GM23338 (cell line): ENCODE measurements around the gene ATL2.

Experiments used
- EZH2 ChIP-seq: fragments of 200-600 bp; sonication (generic); IDR thresholded peaks from one replicate; pipeline ENCODE4 v1.8.0; 2017; ENCODE audit warnings: antibody characterized with exemption, mild to moderate bottlenecking, low read depth; ENCODE audit not compliant: unreplicated experiment
- TF ChIP-seq, protein P1 (sequence below), 2 experiments: fragments of 200-600 bp in 1 of 2; sonication (generic) in 1 of 2; conservative IDR thresholded peaks; 2 replicates each; pipeline versions ENCODE4 v1.5.1 to v1.6.1; 2016 to 2017; ENCODE audit warnings: antibody characterized with exemption in 2 of 2, low read depth in 2 of 2, mild to moderate bottlenecking in 2 of 2, moderate library complexity in 1 of 2
- TF ChIP-seq, protein P2 (sequence below): IDR thresholded peaks from one replicate; pipeline ENCODE4 v1.6.1; 2018; ENCODE audit warnings: antibody characterized with exemption; ENCODE audit not compliant: unreplicated experiment

DNA sequence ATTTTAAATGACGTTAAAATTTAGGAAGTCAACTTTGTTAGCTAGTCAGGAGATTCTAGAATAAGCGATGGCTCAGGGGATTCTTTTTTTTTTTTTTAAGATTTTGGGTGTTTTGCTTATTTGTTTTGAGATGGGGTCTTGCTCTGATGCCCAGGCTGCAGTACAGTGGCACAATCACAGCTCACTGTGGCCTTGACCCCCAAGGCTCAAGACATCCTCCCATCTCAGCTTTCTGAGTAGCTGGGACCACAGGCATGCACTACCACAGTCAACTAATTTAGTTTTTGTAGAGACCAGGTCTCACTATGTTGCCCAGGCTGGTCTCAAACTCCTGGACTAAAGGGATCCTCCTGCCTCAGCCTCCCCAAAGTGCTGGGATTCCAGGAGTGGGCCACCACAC is 16.9 kb downstream of the ATL2 start:
- TF ChIP-seq, protein P1, sequence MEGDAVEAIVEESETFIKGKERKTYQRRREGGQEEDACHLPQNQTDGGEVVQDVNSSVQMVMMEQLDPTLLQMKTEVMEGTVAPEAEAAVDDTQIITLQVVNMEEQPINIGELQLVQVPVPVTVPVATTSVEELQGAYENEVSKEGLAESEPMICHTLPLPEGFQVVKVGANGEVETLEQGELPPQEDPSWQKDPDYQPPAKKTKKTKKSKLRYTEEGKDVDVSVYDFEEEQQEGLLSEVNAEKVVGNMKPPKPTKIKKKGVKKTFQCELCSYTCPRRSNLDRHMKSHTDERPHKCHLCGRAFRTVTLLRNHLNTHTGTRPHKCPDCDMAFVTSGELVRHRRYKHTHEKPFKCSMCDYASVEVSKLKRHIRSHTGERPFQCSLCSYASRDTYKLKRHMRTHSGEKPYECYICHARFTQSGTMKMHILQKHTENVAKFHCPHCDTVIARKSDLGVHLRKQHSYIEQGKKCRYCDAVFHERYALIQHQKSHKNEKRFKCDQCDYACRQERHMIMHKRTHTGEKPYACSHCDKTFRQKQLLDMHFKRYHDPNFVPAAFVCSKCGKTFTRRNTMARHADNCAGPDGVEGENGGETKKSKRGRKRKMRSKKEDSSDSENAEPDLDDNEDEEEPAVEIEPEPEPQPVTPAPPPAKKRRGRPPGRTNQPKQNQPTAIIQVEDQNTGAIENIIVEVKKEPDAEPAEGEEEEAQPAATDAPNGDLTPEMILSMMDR (conservative IDR thresholded peaks at IDR 0.05; ENCODE audit: low read depth in 2 of 2) = no peak
- TF ChIP-seq, protein P2, sequence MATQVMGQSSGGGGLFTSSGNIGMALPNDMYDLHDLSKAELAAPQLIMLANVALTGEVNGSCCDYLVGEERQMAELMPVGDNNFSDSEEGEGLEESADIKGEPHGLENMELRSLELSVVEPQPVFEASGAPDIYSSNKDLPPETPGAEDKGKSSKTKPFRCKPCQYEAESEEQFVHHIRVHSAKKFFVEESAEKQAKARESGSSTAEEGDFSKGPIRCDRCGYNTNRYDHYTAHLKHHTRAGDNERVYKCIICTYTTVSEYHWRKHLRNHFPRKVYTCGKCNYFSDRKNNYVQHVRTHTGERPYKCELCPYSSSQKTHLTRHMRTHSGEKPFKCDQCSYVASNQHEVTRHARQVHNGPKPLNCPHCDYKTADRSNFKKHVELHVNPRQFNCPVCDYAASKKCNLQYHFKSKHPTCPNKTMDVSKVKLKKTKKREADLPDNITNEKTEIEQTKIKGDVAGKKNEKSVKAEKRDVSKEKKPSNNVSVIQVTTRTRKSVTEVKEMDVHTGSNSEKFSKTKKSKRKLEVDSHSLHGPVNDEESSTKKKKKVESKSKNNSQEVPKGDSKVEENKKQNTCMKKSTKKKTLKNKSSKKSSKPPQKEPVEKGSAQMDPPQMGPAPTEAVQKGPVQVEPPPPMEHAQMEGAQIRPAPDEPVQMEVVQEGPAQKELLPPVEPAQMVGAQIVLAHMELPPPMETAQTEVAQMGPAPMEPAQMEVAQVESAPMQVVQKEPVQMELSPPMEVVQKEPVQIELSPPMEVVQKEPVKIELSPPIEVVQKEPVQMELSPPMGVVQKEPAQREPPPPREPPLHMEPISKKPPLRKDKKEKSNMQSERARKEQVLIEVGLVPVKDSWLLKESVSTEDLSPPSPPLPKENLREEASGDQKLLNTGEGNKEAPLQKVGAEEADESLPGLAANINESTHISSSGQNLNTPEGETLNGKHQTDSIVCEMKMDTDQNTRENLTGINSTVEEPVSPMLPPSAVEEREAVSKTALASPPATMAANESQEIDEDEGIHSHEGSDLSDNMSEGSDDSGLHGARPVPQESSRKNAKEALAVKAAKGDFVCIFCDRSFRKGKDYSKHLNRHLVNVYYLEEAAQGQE = no peak
- no peak for TF ChIP-seq EZH2
